IMR-90 (cell line): Measurements from ENCODE around the gene SLX4. TPM values are rescaled to one million over a fixed set of nuclear protein-coding genes. Genes with fewer than 3 reads are reported as not detected.
A peak's percentile ranks its signal among the peaks of the same experiment; 100 is the strongest.

Source experiments
- ATAC-seq: fragments of 200-7000 bp; cut with Tn5 transposase; 2 replicates; pipeline ENCODE4 v1.9.1; 2020; ENCODE audit warnings: low read depth, mild to moderate bottlenecking, moderate library complexity
- BruUV-seq: library from RNA; stranded (reverse); fragments of 400-500 nt; replicated peaks from 2 replicates; lab custom pipeline; 2021; lab: Mats Ljungman, UMichigan
- CTCF ChIA-PET: fragments of 300-600 bp; formaldehyde crosslinking; extraction: SDS; loops from one replicate; lab custom pipeline; 2021; ENCODE audit warnings: antibody characterized with exemption; lab: Yijun Ruan, JAX
- POLR2A ChIA-PET: fragments of 300-600 bp; sonication (Branson Sonifier 250); formaldehyde crosslinking; loops from one replicate; lab custom pipeline; 2022; ENCODE audit warnings: antibody characterized with exemption; ENCODE audit not compliant: unreplicated experiment; lab: Charles Lee
- DNase-seq: peaks from one replicate; pipeline ENCODE4 v3.0.0; 2013
- H2AFZ ChIP-seq: replicated peaks from 2 replicates; pipeline ENCODE3; 2013; ENCODE audit warnings: low read length, mild to moderate bottlenecking; ENCODE audit not compliant: poor library complexity
- H2AK5ac ChIP-seq: 2 replicates; pipeline ENCODE4 v1.6.1; 2013; ENCODE audit warnings: low read depth, low read length, inconsistent platforms
- H2AK9ac ChIP-seq: replicated peaks from 2 replicates; pipeline ENCODE3; 2013; ENCODE audit warnings: mild to moderate bottlenecking, low read depth, low read length, moderate library complexity; ENCODE audit not compliant: poor library complexity
- H2BK120ac ChIP-seq: 2 replicates; pipeline ENCODE4 v1.6.1; 2013; ENCODE audit warnings: low read depth, low read length, inconsistent platforms
- H2BK15ac ChIP-seq: 3 replicates; pipeline ENCODE4 v1.6.1; 2013; ENCODE audit warnings: low read depth, low read length, inconsistent platforms
- H2BK20ac ChIP-seq: 2 replicates; pipeline ENCODE4 v1.6.1; 2013; ENCODE audit warnings: low read depth, mild to moderate bottlenecking, inconsistent platforms, low read length, moderate library complexity
- H2BK5ac ChIP-seq: 2 replicates; pipeline ENCODE4 v1.6.1; 2013; ENCODE audit warnings: mild to moderate bottlenecking, low read depth, low read length, inconsistent platforms; ENCODE audit not compliant: poor library complexity, severe bottlenecking
- H3K14ac ChIP-seq: replicated peaks from 2 replicates; pipeline ENCODE4 v1.6.1; 2013; ENCODE audit warnings: low read depth, low read length, inconsistent platforms
- H3K18ac ChIP-seq: 2 replicates; pipeline ENCODE4 v1.6.1; 2013; ENCODE audit warnings: low read depth, low read length, control low read depth
- H3K23ac ChIP-seq: 2 replicates; pipeline ENCODE4 v1.6.1; 2013; ENCODE audit warnings: low read depth, low read length, inconsistent platforms
- H3K27ac ChIP-seq: 2 replicates; pipeline ENCODE4 v1.5.1; 2013; ENCODE audit warnings: mild to moderate bottlenecking, control low read depth, low read length; ENCODE audit not compliant: insufficient read depth
- H3K27me3 ChIP-seq: 2 replicates; pipeline ENCODE4 v1.6.1; 2013; ENCODE audit warnings: low read length; ENCODE audit not compliant: control insufficient read depth, insufficient read depth
- H3K36me3 ChIP-seq: 2 replicates; pipeline ENCODE4 v1.6.1; 2013; ENCODE audit warnings: low read length, mixed read lengths; ENCODE audit not compliant: control insufficient read depth, insufficient read depth
- H3K4ac ChIP-seq: 2 replicates; pipeline ENCODE4 v1.6.1; 2013; ENCODE audit warnings: low read depth, low read length, inconsistent platforms
- H3K4me1 ChIP-seq: 2 replicates; pipeline ENCODE4 v1.6.1; 2013; ENCODE audit warnings: low read length, mixed read lengths; ENCODE audit not compliant: control insufficient read depth, insufficient read depth
- H3K4me2 ChIP-seq: 2 replicates; pipeline ENCODE4 v1.6.1; 2013; ENCODE audit warnings: low read depth, mild to moderate bottlenecking, control low read depth, low read length, moderate library complexity
- H3K4me3 ChIP-seq: 2 replicates; pipeline ENCODE4 v1.5.1; 2013; ENCODE audit warnings: low read depth, mild to moderate bottlenecking, control low read depth, low read length, moderate library complexity; ENCODE audit not compliant: insufficient read depth
- H3K56ac ChIP-seq: 2 replicates; pipeline ENCODE4 v1.6.1; 2013; ENCODE audit warnings: low read length, inconsistent platforms; ENCODE audit not compliant: insufficient read depth; ENCODE audit errors: extremely low read depth
- H3K79me1 ChIP-seq, 2 experiments: 2 replicates each; pipeline ENCODE4 v1.6.1; 2013; ENCODE audit warnings: low read length in 2 of 2, inconsistent platforms in 1 of 2, low read depth in 1 of 2
- H3K9ac ChIP-seq: 2 replicates; pipeline ENCODE4 v1.6.1; 2013; ENCODE audit warnings: low read depth, low read length, control low read depth
- H3K9me1 ChIP-seq: 2 replicates; pipeline ENCODE4 v1.6.1; 2013; ENCODE audit warnings: low read length, inconsistent platforms; ENCODE audit not compliant: insufficient read depth
- H3K9me3 ChIP-seq: 2 replicates; pipeline ENCODE4 v1.6.1; 2013; ENCODE audit warnings: low read length; ENCODE audit not compliant: control insufficient read depth, insufficient read depth
- H4K20me1 ChIP-seq: 2 replicates; pipeline ENCODE4 v1.6.1; 2013; ENCODE audit warnings: low read length, inconsistent platforms; ENCODE audit not compliant: insufficient read depth
- H4K5ac ChIP-seq: 2 replicates; pipeline ENCODE4 v1.6.1; 2013; ENCODE audit warnings: mild to moderate bottlenecking, low read depth, low read length, control low read depth
- H4K8ac ChIP-seq, 2 experiments: 2 replicates each; pipeline ENCODE4 v1.6.1; 2013; ENCODE audit warnings: low read depth in 2 of 2, low read length in 2 of 2, control low read depth in 1 of 2, inconsistent platforms in 1 of 2
- H4K91ac ChIP-seq: 2 replicates; pipeline ENCODE4 v1.6.1; 2013; ENCODE audit warnings: low read depth, low read length, inconsistent platforms; ENCODE audit not compliant: insufficient read depth
- BHLHE40 ChIP-seq: fragments of 150-350 bp; IDR thresholded peaks from 2 replicates; pipeline ENCODE4 v1.6.1; 2016; ENCODE audit warnings: mild to moderate bottlenecking, low read depth, low read length
- CEBPB ChIP-seq: IDR thresholded peaks from 2 replicates; pipeline ENCODE4 v1.6.1; 2012; ENCODE audit warnings: low read depth, low read length, improper control_type of control experiment
- WGBS, 2 experiments: methylation state at CpG; one replicate each; pipeline versions ENCODE4 v1.1.5 to v1.1.7; 2013; ENCODE audit warnings: missing lambda C conversion rate in 2 of 2; ENCODE audit not compliant: insufficient read length in 1 of 2; ENCODE audit errors: extremely low coverage in 2 of 2; 5-methylcytosine and 5-hydroxymethylcytosine counted together
- dilution Hi-C: fragments of 300-500 bp; cut with HindIII; formaldehyde crosslinking; loops from one replicate; pipeline ENCODE4 v1.14.3; 2018; ENCODE audit warnings: low sequenced_read_pairs; ENCODE audit not compliant: unreplicated experiment
- in situ Hi-C: fragments of 300-500 bp; cut with MboI; formaldehyde crosslinking; loops from 3 replicates; pipeline ENCODE4 v1.14.3; 2019; ENCODE audit warnings: low sequenced_read_pairs, inconsistent platforms, mixed read lengths
- intact Hi-C: fragments of 100-400 bp; cut with micrococcal nuclease; formaldehyde crosslinking; loops from 2 replicates; pipeline ENCODE4 v1.10.0; 2022
- polyA plus RNA-seq, 3 experiments: library from polyadenylated mRNA; depleted of rRNA; stranded (reverse); fragments of >200 nt; gene quantifications; 2 replicates each; pipeline ENCODE4 v1.2.3, GENCODE V29; 2012; ENCODE audit warnings: low replicate concordance in 1 of 3
- total RNA-seq: library from RNA; depleted of rRNA; stranded (reverse); fragments of >200 nt; gene quantifications from 2 replicates; pipeline ENCODE4 v1.2.3, GENCODE V29; 2012

The SLX4 gene
- total and polyA plus RNA-seq, 2 of the 4 experiments (the other 2 are of a cell fraction): 1.3 to 3.1 TPM

- H3K4me1 ChIP-seq: no peaks in the 10 kb centered on the region
- H4K8ac ChIP-seq: no peak overlapping the region
- no peak overlapping the region for H2AK9ac ChIP-seq
- intact Hi-C loops (no loop called here), dilution Hi-C loops (no loop called here), in situ Hi-C loops (no loop called here)
- H3K18ac ChIP-seq: no peak overlapping the region
- ATAC-seq: no peak
- no peak overlapping the region for H4K91ac ChIP-seq
- no peak overlapping the region for H3K23ac ChIP-seq
- no peaks in the 10 kb centered on the region for H3K9me3 ChIP-seq
- no peak overlapping the region for H3K14ac ChIP-seq
- no peak overlapping the region for H3K27ac ChIP-seq
- no peak overlapping the region for H2BK5ac ChIP-seq
- no peak overlapping the region for H2BK15ac ChIP-seq
- H3K27me3 ChIP-seq: no peaks in the 10 kb centered on the region
- no peak overlapping the region for H3K4ac ChIP-seq
- 100% methylated on average over 2 of the region's 4 CpGs; no CpG with 5 or more reads in 1 of the 2 experiments for WGBS, 2 experiments
- H3K79me1 ChIP-seq: peaks cover 24 to 38% of the 10 kb centered on the region in 2 experiments
- no peak overlapping the region for H3K4me2 ChIP-seq
- no peak for DNase-seq
- H4K20me1 ChIP-seq: peaks cover 4% of the 10 kb centered on the region; the same call in 1 of the 2 replicates
- H3K36me3 ChIP-seq: 0 out of 2 replicates have a peak, but pooled peaks cover 1% of the 10 kb centered on the region
- no peak overlapping the region for H4K5ac ChIP-seq
- H3K4me3 ChIP-seq: no peak overlapping the region
- H3K9ac ChIP-seq: no peak overlapping the region
- H2BK120ac ChIP-seq: no peak overlapping the region
- BruUV-seq: no TSS peak
- H3K56ac ChIP-seq: no peak overlapping the region
- no peak overlapping the region for H2AFZ ChIP-seq
- peaks cover 2% of the 10 kb centered on the region; the same call in 1 of the 2 replicates for H3K9me1 ChIP-seq
- H2AK5ac ChIP-seq: no peak overlapping the region
- ChIA-PET POLR2A (no interaction called here), CTCF (interaction anchor here (0.6 kb wide), 2 partner anchors 12 to 65 kb away, joined by 3 read pairs; no protein-coding TSS in a partner anchor)
- no peak overlapping the region for H2BK20ac ChIP-seq
- TF ChIP-seq BHLHE40: no peak
- TF ChIP-seq CEBPB: 0 out of 2 replicates have a peak, but pooled peaks have one; percentile 26
These were observed 14.7 kb upstream of the SLX4 start for GRCh38 chr16:3625911-3626732.
